HL-60/S4 treated with phorbol 12-myristate 13-acetate at 8.2 ng/mL for 4 days and 3 days (cell line): ENCODE data around the gene SMIM17.
"Not testable (repeated sequence)": the region's sequence is repeated elsewhere in the genome, so short reads cannot be mapped to it uniquely, and the experiment has no call there.

Experiments
- in situ Hi-C: fragments of 300-500 bp; cut with MboI; formaldehyde crosslinking; loops from 2 replicates; pipeline ENCODE4 v1.15.0; 2022; ENCODE audit warnings: low sequenced_read_pairs

The SMIM17 gene

DNA sequence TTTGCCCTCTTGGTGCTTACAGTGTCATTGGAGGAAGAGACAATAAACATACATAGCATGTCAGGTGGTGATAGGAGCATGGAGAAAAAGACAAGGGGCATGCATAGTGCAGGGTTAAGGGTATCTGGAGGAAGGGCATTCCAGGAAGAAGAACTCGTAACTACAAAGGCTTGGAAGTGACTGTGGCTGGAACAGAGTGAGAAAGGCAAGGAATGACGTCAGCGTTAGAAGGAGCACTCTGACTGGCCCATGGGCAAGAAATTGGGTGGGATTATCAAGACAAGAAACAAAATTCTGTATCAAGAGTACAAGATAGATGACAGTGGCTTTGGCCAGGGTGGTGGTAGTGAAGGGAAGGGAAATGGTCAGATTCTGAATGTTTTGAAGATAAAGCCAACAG, 11.2 kb downstream of the SMIM17 start:
- in situ Hi-C loops, result no loop called here

DNA sequence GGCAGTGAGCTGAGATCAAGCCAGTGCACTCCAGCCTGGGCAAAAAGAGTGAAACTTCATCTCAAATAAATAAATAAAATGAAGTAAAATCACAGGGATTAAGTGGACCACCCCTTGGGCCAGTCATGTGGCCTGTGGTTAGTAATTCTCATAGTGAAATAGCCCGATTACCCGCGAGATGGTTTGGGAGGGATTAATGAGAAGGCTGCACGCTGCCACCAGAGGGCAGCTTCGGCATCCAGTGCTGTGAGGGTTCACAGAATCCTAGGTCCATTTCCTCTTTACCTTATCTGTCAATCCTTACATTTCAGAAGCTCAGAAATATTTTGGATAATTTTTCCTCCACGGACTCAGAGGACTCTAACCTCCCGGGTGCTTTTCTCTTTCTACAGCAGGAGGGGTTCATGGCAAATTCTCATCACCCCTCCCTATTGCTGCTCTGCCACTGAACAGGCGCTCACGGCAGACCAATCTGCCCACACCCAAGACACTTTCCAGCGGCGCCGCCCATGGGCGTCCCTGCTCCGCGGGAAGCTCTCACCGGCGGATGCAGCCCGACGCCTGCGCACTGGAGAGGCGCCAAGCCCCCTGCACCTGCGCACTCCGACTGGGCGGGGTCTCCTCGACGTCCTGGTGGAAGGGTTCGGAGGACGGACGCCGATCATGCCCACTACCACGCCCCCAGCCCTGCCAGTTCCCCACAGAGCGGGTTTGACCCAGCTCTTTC, 17.6 kb downstream of the SMIM17 start:
- in situ Hi-C loops, result no loop called here

DNA sequence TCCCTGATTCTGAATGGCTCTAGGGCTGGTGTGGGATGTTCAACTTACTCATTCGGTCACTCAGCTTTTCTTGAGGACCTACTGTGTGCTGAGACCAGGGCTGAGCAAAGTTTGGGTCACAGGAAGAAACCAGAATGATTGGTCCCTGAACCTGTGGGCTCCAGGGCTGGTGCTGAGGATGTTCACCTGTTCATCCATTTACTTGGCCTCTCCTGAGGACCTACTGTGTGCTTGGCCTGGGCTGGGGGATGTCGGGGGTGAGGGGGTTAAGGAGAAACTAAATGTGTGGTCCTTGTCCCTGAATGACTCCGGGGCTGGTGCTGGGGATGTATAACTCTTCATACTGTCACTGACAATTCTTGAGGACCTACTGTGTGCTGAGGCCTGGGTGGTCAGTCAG, 18.3 kb downstream of the SMIM17 start:
- in situ Hi-C loops, result no loop called here

DNA sequence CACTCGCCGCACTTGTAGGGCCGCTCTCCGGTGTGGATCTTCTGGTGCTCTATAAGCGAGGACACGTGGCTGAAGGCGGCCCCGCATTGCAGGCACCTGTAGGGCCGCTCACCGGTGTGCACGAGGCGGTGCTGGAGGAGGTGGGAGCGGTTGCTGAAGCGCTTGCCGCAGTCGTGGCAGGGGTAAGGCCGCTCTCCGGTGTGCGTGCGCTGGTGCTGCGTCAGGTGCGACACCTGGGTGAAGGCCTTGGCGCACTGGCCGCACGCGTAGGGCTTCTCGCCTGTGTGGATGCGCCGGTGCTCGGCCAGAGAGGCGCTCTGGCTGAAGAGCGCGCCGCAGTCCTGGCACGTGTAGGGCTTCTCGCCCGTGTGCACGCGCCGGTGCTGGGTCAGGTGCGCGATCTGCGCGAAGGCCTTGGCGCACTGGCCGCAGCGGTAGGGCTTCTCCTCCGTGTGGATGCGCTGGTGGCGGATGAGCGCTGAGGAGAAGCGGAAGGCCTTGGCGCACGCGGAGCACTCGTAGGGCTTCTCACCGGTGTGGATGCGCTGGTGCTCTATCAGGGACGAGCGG, 21.1 kb downstream of the SMIM17 start:
- in situ Hi-C loops, result no loop called here

DNA sequence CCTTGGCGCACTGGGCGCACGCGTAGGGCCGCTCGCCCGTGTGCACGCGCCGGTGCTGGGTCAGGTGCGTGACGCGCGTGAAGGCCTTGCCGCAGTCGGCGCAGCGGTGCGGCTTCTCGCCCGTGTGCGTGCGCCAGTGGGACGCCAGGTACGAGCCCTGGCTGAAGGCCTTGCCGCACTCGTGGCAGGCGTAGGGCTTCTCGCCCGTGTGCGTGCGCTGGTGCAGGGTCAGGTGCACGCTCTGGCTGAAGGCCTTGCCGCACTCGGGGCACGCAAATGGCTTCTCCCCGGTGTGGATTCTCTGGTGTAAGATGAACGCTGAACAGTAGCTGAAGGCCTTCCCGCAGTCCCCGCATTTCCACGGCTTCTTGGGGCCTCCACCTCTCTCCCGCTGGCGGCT, 21.6 kb downstream of the SMIM17 start:
- in situ Hi-C loops, result no loop called here

DNA sequence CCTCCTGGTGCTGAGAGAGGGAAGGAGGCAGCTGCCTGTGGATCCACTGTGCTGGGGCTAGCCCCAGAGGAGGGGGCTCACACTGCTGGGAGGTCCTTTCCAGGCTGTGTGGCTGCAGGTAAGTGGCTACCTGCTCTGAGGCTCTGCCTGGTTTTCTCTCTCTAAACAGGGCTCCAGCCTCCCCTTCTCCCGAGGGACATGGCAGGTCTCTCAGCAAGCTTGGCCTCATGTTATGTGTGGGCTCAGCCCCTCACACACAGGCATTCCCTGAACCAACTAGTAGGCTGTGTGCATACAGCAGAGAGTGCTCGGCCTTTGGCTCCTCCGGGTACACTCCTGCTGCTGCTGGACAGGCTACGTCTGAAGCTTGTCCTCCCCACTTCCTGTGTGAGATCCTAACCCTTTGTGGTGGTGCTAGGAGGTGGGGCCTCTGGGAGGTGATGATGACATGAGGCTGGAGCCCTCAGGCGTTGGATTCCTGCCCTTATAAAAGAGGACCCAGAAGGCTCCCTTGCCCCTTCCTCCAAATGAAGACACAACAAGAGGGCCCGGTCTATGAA, 24.4 kb downstream of the SMIM17 start:
- in situ Hi-C loops, result no loop called here

DNA sequence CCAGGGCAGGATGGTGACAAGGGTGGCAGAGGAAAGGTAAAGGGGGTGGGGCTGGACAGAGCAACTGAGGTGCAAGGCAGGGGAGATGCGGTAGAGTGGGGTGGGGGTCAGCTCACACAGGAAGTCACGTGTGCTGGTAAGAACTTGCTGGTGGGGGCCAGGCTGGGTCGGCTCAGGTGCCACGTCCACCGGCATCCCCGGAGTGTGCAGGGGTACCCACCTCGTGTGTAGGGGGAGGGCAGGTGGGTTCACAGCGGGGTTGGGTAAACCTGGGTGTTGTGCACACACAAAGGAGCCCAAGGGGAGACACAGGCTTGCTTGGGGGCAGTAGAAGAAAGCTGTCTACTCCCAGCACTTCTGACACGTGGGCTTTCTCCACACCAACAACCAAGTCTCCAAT, 25.7 kb downstream of the SMIM17 start:
- in situ Hi-C loops, result no loop called here

DNA sequence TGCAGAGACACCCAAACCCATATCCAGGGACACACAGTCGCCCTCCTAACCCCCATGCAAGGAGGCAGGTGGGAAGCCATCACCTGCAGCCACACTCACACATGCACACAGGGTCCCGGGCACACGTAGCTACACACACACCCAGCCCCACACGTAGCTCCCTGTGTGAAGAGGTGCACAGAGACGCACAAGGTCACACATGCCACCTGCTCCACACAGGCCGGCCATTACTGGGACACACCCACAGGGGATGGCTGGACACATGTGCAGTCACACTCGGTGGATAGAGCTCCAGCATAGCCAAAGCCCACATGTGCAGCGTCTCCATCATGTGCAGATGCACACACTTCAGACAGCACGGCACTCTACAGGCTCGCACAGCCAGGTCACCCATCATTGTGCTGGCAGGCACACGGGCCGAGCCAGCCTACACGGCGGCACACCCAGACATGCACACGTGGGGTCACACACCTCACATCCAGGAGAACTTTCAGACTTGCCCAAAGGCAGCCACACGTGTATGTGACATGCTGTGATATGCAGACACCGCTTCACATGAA, 27.5 kb downstream of the SMIM17 start:
- in situ Hi-C loops, result no loop called here

DNA sequence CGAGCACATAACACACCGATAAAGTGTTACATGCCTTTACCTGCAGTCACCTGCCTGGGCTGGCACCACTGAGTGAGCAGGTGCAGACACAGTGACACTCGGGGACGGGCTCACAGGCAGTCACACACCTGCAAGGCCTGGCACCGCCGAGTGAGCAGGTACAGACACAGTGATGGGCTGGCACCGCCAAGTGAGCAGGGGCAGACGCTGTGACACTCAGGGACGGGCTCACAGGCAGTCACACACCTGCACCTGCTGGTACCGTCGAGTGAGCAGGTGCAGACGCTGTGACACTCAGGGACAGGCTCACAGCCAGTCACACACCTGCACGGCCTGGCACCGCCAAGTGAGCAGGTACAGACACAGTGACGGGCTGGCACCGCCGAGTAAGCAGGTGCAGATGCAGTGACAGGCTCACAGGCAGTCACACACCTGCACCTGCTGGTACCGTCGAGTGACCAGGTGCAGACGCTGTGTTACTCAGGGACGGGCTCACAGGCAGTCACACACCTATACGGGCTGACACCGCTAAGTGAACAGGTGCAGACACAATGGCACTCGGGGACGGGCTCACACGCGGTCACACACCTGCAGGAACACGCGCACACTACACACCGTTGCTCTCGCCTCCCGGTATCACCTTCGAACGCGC, 28.1 kb downstream of the SMIM17 start:
- in situ Hi-C loops, result no loop called here

DNA sequence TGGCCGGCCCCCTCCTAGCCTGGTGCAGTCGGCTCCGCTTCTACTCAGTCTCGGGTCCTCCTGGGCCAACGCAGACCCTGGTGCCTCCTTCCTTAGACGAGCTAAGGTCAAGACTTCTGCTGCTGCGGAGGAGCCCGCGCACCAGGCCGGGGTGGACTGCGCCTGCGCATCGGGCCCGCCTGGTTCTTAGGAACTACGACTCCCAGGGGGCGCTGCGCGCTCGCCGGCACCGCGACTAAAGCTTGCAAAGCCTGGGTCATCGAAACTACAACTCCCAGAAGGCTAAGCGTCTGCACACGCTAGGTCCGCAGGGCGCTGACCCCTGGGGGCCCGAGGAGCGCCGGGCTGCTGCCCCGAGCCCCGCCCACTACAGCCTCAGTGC, 28.6 kb downstream of the SMIM17 start, which contains the start of gene ZNF835:
Gene ZNF835 (minus strand): TSS at position 145 of the 382 bp plus-strand sequence. CDS start 6,559 bp downstream, outside the sequence.
- in situ Hi-C loops, result no loop called here

DNA sequence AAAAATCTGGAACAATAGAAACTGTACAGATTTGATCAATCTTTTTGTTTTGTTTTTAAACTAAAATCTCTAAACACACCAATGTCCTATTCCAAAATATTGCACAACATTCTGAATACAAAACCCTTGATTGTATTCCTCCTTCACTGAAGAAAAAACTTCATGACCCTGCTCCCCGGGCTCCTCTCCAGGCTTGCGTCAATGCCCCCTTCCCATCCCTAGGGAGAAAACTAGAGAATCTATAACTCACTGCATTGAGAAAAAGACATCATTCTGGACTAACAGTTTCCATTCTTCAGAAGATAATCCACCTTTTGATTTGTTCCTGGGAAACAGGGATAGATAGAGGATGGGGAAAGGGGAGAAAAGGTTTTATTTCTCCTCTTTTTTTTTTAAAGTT, 29.7 kb downstream of the SMIM17 start:
- in situ Hi-C loops, result not testable (repeated sequence)

DNA sequence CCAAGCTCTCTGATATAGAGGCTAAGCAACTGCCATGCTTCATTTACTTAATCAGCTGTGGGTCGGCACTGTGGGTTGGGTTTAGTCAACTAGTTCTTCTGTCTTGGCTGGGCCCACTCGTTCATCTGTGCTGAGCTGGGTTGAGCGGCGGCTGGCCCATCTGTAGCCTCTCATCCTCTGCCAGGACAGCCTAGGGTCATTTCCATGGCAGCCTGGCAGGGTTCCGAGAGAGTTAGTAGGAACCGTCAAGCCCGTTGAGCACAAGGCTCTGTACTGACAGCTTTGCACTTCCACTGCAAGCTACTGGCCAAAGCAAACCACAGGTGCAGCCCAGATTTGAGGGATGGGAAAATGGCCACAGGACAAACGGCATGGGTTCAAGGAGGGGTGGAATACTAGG, 35.2 kb downstream of the SMIM17 start:
- in situ Hi-C loops, result no loop called here

DNA sequence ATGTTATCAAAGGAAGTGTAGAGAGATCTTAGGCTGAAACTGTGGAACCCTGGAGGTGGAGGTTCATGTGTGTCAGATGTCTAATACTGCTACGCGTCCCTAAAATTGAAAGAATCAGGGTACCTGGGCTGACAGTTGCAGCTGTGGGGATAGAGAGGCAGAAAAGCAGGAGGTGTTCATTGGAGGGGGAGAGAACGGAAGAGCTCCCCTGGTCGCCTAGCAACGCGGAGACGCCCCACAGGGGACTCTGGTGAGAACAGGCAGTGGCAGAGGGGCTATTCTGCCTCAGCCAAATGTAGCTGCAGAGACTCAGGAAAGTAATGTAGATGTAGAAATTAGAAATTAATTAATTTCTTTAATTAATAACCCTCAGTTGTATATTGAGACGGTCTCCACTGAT, 38.7 kb downstream of the SMIM17 start:
- in situ Hi-C loops, result no loop called here

DNA sequence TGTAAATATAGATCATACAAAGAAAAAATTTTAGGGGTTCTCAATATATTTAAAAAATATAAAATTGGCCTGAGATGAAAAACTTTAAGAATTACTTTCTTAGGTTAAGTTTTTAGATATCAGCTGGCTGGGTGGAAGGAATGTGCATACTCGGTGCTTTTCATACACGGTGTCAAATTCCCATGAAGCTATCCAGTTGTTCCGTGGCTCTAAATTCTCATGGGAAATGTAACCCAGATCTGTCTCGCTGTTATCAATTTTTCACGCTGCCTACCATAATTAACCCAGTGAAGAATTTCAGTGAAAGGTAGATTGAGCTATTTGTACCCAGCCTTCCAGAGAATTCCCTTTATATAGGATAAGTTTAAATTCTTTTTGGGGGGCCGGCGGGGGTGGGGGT, 40.2 kb downstream of the SMIM17 start:
- in situ Hi-C loops, result no loop called here

DNA sequence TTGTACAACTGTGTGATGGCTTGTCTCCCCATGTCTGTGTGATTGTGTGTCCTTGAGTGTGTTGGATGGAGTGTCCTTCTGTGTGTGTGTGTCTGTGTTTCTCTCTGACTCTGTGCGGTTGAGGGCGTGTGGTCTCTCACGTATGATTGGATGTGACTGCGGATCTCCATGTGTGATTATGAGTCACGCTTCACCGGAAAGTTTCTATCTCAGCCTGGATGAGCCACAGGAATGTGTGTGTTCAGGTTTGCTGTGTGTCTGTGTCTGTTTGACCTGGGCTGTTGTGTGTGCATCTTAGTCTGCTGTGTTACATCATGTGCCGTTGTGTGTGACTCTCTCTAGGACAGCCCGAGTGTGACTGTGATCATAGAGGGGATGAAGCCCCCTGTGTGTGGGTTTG, 44.1 kb downstream of the SMIM17 start:
- in situ Hi-C loops, result no loop called here

DNA sequence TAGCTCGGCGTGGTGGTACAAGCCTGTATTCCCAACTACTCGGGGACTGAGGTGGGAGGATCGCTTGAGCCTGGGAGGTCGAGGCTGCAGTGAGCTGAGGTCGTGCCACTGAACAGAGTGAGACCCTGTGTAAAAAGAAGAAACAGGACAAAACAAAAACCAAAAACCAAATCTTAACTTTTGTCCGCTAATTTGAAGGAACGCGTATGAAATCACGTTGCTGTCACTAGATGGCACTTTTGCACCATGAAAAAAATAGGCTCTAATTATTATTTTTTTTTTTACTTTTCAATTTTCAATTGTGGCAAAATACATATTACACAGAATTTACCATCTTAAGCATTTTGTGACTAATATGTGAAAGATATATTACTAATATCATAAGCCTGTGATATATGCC, 46.2 kb downstream of the SMIM17 start:
- in situ Hi-C loops, result no loop called here

DNA sequence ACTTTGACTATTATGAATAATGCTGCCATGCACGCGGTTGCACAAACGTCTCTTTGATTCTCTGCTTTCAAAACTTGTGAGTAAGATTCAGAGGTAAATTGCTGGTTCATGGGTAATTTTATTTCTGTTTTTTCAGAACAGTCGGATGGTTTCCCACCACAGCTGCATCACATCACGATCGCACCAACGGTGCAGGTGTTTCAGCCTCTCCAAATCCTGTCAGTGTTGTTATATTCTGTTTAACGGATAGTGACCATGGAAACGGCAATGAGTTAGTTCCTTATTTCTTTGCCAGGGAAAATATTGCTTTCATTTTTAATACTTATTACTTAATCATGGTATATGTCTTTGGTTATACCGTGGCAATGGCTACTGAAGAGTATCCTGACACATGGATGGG, 47.7 kb downstream of the SMIM17 start:
- in situ Hi-C loops, result no loop called here

DNA sequence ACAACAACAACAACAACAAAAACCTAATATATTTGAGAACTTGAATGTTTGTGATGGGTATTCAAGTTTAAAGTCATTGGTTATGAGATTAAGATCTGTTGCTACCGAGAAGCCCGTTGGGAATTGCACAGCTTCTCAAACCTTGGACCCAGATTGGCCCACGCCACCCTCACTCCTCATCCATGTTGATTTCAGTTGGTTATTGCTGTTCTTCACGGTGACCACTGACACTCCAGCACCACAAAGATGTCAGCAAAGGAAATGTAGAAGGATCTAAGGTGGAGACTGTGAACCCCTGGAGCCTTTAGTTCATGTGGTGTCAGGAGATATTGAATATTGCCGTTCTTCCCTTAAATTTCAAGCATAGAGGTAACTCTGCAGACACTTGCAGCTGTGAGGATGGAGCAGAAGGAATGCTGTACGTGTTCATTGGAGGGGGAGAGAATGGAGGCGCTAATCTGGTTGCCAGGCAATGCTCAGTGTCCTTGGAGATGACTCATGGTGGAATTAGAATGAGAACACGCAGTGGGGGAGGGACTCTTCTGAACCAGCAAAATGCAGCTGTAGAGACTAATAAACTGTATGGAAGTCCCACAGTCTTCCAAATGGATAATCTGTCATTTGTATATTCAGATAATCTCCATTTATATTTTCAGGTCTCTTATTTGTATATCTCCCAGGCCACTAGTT, 49.4 kb downstream of the SMIM17 start:
- in situ Hi-C loops, result no loop called here

DNA sequence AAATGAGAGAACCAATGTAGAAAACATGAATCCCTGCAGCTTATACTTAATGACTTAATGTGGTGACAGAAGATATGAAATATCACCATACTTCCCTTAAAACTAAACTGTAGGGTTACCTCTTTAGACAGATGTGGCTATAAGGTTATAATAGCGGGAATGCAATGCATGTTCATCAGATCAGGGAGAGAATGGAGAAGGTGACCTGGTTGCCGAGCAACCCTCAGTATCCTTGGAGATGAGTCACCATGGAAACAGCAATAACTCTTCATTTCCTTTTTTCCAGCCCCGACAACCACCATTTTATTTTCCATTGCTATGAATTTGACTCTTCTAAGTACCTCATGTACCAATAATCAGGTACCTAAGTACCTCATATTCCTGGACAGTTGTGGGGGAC, 56.6 kb downstream of the SMIM17 start:
- in situ Hi-C loops, result no loop called here

DNA sequence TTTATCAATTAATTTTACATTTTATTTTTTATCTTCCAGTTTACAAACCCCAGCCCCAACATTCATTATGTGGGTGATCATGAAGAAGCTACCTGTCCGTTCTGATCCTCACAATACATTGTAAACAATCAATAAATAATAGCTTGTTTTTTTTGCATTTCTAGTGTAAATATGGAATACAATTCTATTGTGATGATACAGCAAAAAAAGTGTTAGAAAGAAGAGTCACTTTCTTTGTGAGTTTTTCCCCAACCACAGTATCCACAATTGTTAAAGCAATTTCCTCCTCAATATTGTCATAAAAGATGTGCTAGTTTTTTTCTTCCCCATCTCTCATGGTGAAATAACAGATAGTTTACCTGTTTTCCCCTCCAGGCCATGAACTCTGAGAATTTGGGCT, 58.9 kb downstream of the SMIM17 start:
- in situ Hi-C loops, result no loop called here

DNA sequence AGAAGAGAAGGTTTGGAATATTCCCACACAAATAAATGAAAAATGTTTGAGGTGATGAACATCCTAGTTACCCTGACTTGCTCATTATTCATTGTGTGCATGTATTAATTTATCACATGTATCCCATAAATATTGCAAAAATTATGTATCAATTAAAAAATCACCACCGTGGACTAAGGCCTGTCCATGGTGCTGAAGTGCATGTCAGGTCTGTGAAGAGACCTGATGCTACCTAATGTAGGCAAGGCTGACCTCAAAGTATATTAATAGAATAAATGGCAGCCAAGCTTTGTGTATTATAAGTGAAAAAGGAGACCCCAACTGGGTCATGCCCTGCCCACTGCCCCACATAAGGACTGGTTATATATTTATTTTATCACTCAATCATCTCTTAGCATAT, 63.0 kb downstream of the SMIM17 start:
- in situ Hi-C loops, result no loop called here
